Measurements from ENCODE around the gene COL4A2.

GRCh38 chr13:110548891-110549794 is 242.1 kb downstream of the COL4A2 start:
- TF ChIP-seq POLR2A (IDR thresholded peaks at IDR 0.05; ENCODE audit: low read depth, low read length) (no peak), TAF1 (IDR thresholded peaks at IDR 0.05; ENCODE audit: borderline replicate concordance, low read depth, low read length) (no peak), POLR2AphosphoS5 (IDR thresholded peaks at IDR 0.05; ENCODE audit: low read depth, low read length) (no peak)
